Measurements from ENCODE around the gene AQP12A.

The AQP12A gene

DNA sequence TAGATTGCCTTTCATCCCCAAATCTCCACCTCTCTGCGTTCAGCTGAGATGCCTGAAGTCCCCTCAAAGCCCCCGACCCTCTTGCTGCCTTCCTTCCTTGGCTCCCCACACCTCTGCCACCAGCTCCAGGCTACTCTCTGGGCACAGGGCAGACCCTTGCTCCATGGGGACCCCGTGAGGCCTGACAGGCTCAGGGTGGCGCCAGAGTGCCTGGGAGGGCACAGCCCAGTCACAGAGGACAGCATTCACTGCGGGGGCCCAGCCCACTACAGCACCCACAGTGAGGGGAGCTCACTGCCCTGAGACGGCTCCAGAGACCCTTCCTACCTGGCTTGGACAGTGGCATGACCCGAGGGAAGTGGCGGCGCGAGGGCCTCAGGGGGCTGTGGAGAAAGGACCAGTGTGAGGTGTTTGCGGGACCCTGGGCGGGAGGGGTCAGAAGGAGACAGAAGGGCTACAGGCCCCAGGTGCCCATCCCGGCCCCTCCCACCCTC, 51.0 kb downstream of the AQP12A start:
- in situ Hi-C loops (cut with MboI; ENCODE audit: low pct_unique_long_range_greater_than_20kb, low sequenced_read_pairs, unreplicated experiment) = no loop called here
- TF ChIP-seq, protein P1, sequence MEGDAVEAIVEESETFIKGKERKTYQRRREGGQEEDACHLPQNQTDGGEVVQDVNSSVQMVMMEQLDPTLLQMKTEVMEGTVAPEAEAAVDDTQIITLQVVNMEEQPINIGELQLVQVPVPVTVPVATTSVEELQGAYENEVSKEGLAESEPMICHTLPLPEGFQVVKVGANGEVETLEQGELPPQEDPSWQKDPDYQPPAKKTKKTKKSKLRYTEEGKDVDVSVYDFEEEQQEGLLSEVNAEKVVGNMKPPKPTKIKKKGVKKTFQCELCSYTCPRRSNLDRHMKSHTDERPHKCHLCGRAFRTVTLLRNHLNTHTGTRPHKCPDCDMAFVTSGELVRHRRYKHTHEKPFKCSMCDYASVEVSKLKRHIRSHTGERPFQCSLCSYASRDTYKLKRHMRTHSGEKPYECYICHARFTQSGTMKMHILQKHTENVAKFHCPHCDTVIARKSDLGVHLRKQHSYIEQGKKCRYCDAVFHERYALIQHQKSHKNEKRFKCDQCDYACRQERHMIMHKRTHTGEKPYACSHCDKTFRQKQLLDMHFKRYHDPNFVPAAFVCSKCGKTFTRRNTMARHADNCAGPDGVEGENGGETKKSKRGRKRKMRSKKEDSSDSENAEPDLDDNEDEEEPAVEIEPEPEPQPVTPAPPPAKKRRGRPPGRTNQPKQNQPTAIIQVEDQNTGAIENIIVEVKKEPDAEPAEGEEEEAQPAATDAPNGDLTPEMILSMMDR (IDR thresholded peaks at IDR 0.05; ENCODE audit: extremely low read depth, insufficient read depth, missing control alignments) = no peak
- DNase-seq (ENCODE audit: low spot score) = no peak

- in situ Hi-C loops (cut with MboI; ENCODE audit: low pct_unique_long_range_greater_than_20kb, low sequenced_read_pairs, unreplicated experiment) = no loop called here
- TF ChIP-seq, protein P1 (IDR thresholded peaks at IDR 0.05; ENCODE audit: extremely low read depth, insufficient read depth, missing control alignments) = no peak
- DNase-seq (ENCODE audit: low spot score) = no peak
Observed at GRCh38 chr2:240745456-240745855, 53.8 kb downstream of the AQP12A start.

GRCh38 chr2:240745962-240746361, 54.3 kb downstream of the AQP12A start:
- TF ChIP-seq, protein P1 (IDR thresholded peaks at IDR 0.05; ENCODE audit: extremely low read depth, insufficient read depth, missing control alignments) = no peak
- DNase-seq (ENCODE audit: low spot score) = no peak
- in situ Hi-C loops (cut with MboI; ENCODE audit: low pct_unique_long_range_greater_than_20kb, low sequenced_read_pairs, unreplicated experiment) = no loop called here

GRCh38 chr2:240746671-240747070, 55.0 kb downstream of the AQP12A start:
- no peak for DNase-seq (ENCODE audit: low spot score)
- in situ Hi-C loops (cut with MboI; ENCODE audit: low pct_unique_long_range_greater_than_20kb, low sequenced_read_pairs, unreplicated experiment) = no loop called here
- TF ChIP-seq, protein P1 (IDR thresholded peaks at IDR 0.05; ENCODE audit: extremely low read depth, insufficient read depth, missing control alignments) = no peak

- in situ Hi-C loops (cut with MboI; ENCODE audit: low pct_unique_long_range_greater_than_20kb, low sequenced_read_pairs, unreplicated experiment) = no loop called here
- no peak for DNase-seq (ENCODE audit: low spot score)
Observed at GRCh38 chr2:240747256-240747655, 55.6 kb downstream of the AQP12A start.

More at GRCh38 chr2:240747256-240747655, 55.6 kb downstream of the AQP12A start:
- TF ChIP-seq, protein P1 (IDR thresholded peaks at IDR 0.05; ENCODE audit: extremely low read depth, insufficient read depth, missing control alignments) = no peak
